NB4 (cell line): ENCODE measurements around the gene SLC4A2.
A peak's percentile ranks its signal among the peaks of the same experiment; 100 is the strongest.

ENCODE experiments used
- DNase-seq: peaks from one replicate; pipeline ENCODE4 v3.0.0; 2010; ENCODE audit warnings: low read depth
- H3K4me3 ChIP-seq: one replicate; pipeline ENCODE4 v1.5.1; 2011; ENCODE audit warnings: mild to moderate bottlenecking, low read depth, low read length, moderate library complexity
- MYC ChIP-seq: IDR thresholded peaks from 2 replicates; pipeline ENCODE4 v1.6.1; 2011; ENCODE audit warnings: low read depth, low read length
- POLR2A ChIP-seq: IDR thresholded peaks from 2 replicates; pipeline ENCODE4 v1.6.1; 2011; ENCODE audit warnings: mild to moderate bottlenecking; ENCODE audit not compliant: insufficient read length; ENCODE audit errors: extremely low read depth
- TF ChIP-seq, protein P1 (sequence below): IDR thresholded peaks from one replicate; pipeline ENCODE4 v1.5.1; 2012; ENCODE audit warnings: low read depth, low read length
- TF ChIP-seq, protein P2 (sequence below): IDR thresholded peaks from 2 replicates; pipeline ENCODE4 v1.6.1; 2011; ENCODE audit warnings: low read depth, low read length

Gene SLC4A2

GRCh38 chr7:151015967-151016366, 43.4 kb upstream of the SLC4A2 start:
- TF ChIP-seq MYC: no peak
- TF ChIP-seq POLR2A: no peak
- TF ChIP-seq, protein P1, sequence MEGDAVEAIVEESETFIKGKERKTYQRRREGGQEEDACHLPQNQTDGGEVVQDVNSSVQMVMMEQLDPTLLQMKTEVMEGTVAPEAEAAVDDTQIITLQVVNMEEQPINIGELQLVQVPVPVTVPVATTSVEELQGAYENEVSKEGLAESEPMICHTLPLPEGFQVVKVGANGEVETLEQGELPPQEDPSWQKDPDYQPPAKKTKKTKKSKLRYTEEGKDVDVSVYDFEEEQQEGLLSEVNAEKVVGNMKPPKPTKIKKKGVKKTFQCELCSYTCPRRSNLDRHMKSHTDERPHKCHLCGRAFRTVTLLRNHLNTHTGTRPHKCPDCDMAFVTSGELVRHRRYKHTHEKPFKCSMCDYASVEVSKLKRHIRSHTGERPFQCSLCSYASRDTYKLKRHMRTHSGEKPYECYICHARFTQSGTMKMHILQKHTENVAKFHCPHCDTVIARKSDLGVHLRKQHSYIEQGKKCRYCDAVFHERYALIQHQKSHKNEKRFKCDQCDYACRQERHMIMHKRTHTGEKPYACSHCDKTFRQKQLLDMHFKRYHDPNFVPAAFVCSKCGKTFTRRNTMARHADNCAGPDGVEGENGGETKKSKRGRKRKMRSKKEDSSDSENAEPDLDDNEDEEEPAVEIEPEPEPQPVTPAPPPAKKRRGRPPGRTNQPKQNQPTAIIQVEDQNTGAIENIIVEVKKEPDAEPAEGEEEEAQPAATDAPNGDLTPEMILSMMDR: no peak
- TF ChIP-seq, protein P2, sequence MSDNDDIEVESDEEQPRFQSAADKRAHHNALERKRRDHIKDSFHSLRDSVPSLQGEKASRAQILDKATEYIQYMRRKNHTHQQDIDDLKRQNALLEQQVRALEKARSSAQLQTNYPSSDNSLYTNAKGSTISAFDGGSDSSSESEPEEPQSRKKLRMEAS: no peak
- no peak overlapping the region for H3K4me3 ChIP-seq
- no peak for DNase-seq

- DNase-seq: no peak
- TF ChIP-seq, protein P2: no peak
- TF ChIP-seq MYC (no peak), POLR2A (no peak)
- TF ChIP-seq, protein P1: no peak
- no peak overlapping the region for H3K4me3 ChIP-seq
These were observed 42.9 kb upstream of the SLC4A2 start for GRCh38 chr7:151016505-151016904.

GRCh38 chr7:151016942-151017341, 42.4 kb upstream of the SLC4A2 start:
- no peak for DNase-seq
- H3K4me3 ChIP-seq: no peak overlapping the region
- no peak for TF ChIP-seq POLR2A
- TF ChIP-seq, protein P2: no peak
- TF ChIP-seq, protein P1: no peak
- TF ChIP-seq MYC: no peak

- H3K4me3 ChIP-seq: no peak overlapping the region
- no peak for DNase-seq
- TF ChIP-seq, protein P2: no peak
- no peak for TF ChIP-seq POLR2A
- TF ChIP-seq MYC: no peak
These were observed 41.9 kb upstream of the SLC4A2 start for GRCh38 chr7:151017370-151017952.

DNA sequence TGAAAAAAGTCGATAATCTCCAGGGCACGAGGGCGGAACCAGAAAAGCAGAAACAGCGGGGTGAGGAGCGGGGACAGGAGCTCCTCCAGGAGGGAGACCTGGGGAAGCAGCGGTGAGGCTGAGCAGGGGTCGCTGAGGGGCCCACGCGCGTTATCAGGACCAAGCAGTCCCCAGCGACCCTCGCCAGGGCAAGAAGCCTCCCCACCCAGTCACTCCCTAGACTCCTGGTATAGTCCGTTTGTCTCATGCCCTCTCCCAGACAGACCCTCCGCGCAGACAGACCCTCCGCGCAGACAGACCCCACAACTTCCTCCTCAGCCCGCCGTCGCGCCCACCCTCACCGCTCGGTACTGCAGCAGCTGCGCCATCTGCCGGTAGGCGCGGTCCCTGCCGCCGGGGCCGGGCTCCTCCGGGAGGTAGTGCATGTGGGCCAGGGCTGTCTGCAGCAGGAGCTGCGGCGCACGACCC, 41.4 kb upstream of the SLC4A2 start:
- peak; percentile 81 for DNase-seq
- TF ChIP-seq, protein P1: peak; percentile 98
- TF ChIP-seq MYC: peak; percentile 24; the same call in 1 of the 2 replicates
- TF ChIP-seq, protein P2: peak; percentile 60
- TF ChIP-seq POLR2A: no peak
- H3K4me3 ChIP-seq: no peak overlapping the region

- TF ChIP-seq, protein P1: no peak
- no peak for TF ChIP-seq MYC
- TF ChIP-seq, protein P2: no peak; the same call in none of the 2 replicates
- no peak for TF ChIP-seq POLR2A
- DNase-seq: no peak
- H3K4me3 ChIP-seq: no peak overlapping the region
These were observed 40.8 kb upstream of the SLC4A2 start for GRCh38 chr7:151018421-151019129.
